Caki2 (cell line): Measurements from ENCODE around the gene SPOCD1. TPM values are rescaled to one million over a fixed set of nuclear protein-coding genes. Genes with fewer than 3 reads are reported as not detected.

ENCODE experiments used
- DNase-seq: peaks from one replicate; pipeline ENCODE4 v3.0.0-alpha.2; 2015; ENCODE audit warnings: low read depth
- in situ Hi-C: cut with HindIII; loops from 2 replicates; pipeline ENCODE4 v1.10.0; 2016; ENCODE audit warnings: low sequenced_read_pairs, low pct_unique_long_range_greater_than_20kb, mixed read lengths
- total RNA-seq: library from RNA; depleted of rRNA; stranded (reverse); fragments of >200 nt; shearing (Covaris generic); gene quantifications from 2 replicates; pipeline ENCODE4 v1.2.3, GENCODE V29; 2014; ENCODE audit warnings: low replicate concordance

Gene SPOCD1
- total RNA-seq, 1 experiment from 2014 or later = 4.4 TPM

- no peak for DNase-seq
- in situ Hi-C loops = no loop called here
These were observed 10.5 kb downstream of the SPOCD1 start for GRCh38 chr1:31805318-31805717.

- in situ Hi-C loops = no loop called here
- DNase-seq = no peak
These were observed 11.7 kb downstream of the SPOCD1 start for GRCh38 chr1:31804098-31804497.

GRCh38 chr1:31803610-31804009 is 12.2 kb downstream of the SPOCD1 start:
- in situ Hi-C loops = no loop called here
- no peak for DNase-seq

- in situ Hi-C loops = no loop called here
These were observed 13.4 kb downstream of the SPOCD1 start for GRCh38 chr1:31802190-31803150.

GRCh38 chr1:31801458-31801857 is 14.4 kb downstream of the SPOCD1 start:
- no peak for DNase-seq
- in situ Hi-C loops = no loop called here

More at GRCh38 chr1:31802190-31803150, 13.4 kb downstream of the SPOCD1 start:
- DNase-seq = no peak

GRCh38 chr1:31800674-31800967 is 15.2 kb downstream of the SPOCD1 start:
- no peak for DNase-seq

GRCh38 chr1:31799895-31800673 is 15.7 kb downstream of the SPOCD1 start:
- in situ Hi-C loops = no loop called here
- no peak for DNase-seq

More at GRCh38 chr1:31800674-31800967, 15.2 kb downstream of the SPOCD1 start:
- in situ Hi-C loops = no loop called here

- in situ Hi-C loops = no loop called here
- no peak for DNase-seq
These were observed 16.5 kb downstream of the SPOCD1 start for GRCh38 chr1:31799196-31799894.

- in situ Hi-C loops = no loop called here
These were observed 17.2 kb downstream of the SPOCD1 start for GRCh38 chr1:31798433-31799195.

GRCh38 chr1:31798086-31798432 is 17.8 kb downstream of the SPOCD1 start:
- in situ Hi-C loops = no loop called here
- no peak for DNase-seq

More at GRCh38 chr1:31798433-31799195, 17.2 kb downstream of the SPOCD1 start:
- peak; percentile 51 for DNase-seq

- in situ Hi-C loops = no loop called here
- DNase-seq = no peak
These were observed 18.6 kb downstream of the SPOCD1 start for GRCh38 chr1:31797216-31797615.

GRCh38 chr1:31796707-31797106 is 19.1 kb downstream of the SPOCD1 start:
- in situ Hi-C loops = no loop called here
- no peak for DNase-seq

GRCh38 chr1:31795801-31796621 is 19.8 kb downstream of the SPOCD1 start:
- in situ Hi-C loops = no loop called here
- DNase-seq = no peak

GRCh38 chr1:31795096-31795675 is 20.6 kb downstream of the SPOCD1 start:
- in situ Hi-C loops = no loop called here

GRCh38 chr1:31793586-31794285 is 22.1 kb downstream of the SPOCD1 start:
- no peak for DNase-seq
- in situ Hi-C loops = no loop called here

More at GRCh38 chr1:31795096-31795675, 20.6 kb downstream of the SPOCD1 start:
- DNase-seq = no peak

GRCh38 chr1:31793086-31793485 is 22.7 kb downstream of the SPOCD1 start:
- DNase-seq = no peak
- in situ Hi-C loops = no loop called here
